ENCODE data around the gene USP8. TPM values are rescaled to one million over a fixed set of nuclear protein-coding genes. Genes with fewer than 3 reads are reported as not detected.

The USP8 gene
- polyA plus RNA-seq, 1 donor from 2014 or later: 31.8 TPM

GRCh38 chr15:50463423-50464358 lies 39.5 kb downstream of the USP8 start:
- no peak overlapping the region for H3K4me3 ChIP-seq (ENCODE audit: low read length)
- H3K27ac ChIP-seq (ENCODE audit: low read length): no peak overlapping the region
- TF ChIP-seq POLR2AphosphoS5 (IDR thresholded peaks at IDR 0.05) (no peak), CTCF (IDR thresholded peaks at IDR 0.05; ENCODE audit: poor library complexity, severe bottlenecking) (no peak), EZH2 (IDR thresholded peaks at IDR 0.05; ENCODE audit: borderline replicate concordance, insufficient read depth, low read length, poor library complexity, severe bottlenecking) (no peak), RAD21 (conservative IDR thresholded peaks at IDR 0.05) (no peak), REST (IDR thresholded peaks at IDR 0.05; ENCODE audit: borderline replicate concordance) (no peak), MXI1 (conservative IDR thresholded peaks at IDR 0.05; ENCODE audit: poor library complexity, severe bottlenecking) (no peak), SMC3 (conservative IDR thresholded peaks at IDR 0.05; ENCODE audit: poor library complexity) (no peak), TAF1 (IDR thresholded peaks at IDR 0.05; ENCODE audit: low read depth) (no peak), EP300 (conservative IDR thresholded peaks at IDR 0.05; ENCODE audit: poor library complexity, severe bottlenecking) (no peak)
- H2AFZ ChIP-seq (ENCODE audit: low read depth, low read length): no peak overlapping the region
- H3K27me3 ChIP-seq (ENCODE audit: insufficient read depth, low read depth, low read length): no peaks in the 10 kb centered on the region
- no peaks in the 10 kb centered on the region for H4K20me1 ChIP-seq (ENCODE audit: insufficient read depth)
- H3K9ac ChIP-seq (ENCODE audit: low read length): no peak overlapping the region
- H3K79me2 ChIP-seq (replicated peaks; ENCODE audit: insufficient read depth, low read length): no peaks in the 10 kb centered on the region
- peaks cover 5% of the 10 kb centered on the region for H3K36me3 ChIP-seq (ENCODE audit: insufficient read depth, low read length)
- no peaks in the 10 kb centered on the region for H3K9me3 ChIP-seq (ENCODE audit: low read length)
- H3K4me2 ChIP-seq (ENCODE audit: low read length): no peak overlapping the region
- H3F3A ChIP-seq (ENCODE audit: insufficient read depth, low read length, poor library complexity, severe bottlenecking): no peaks in the 10 kb centered on the region
- no peaks in the 10 kb centered on the region for H3K9me2 ChIP-seq (ENCODE audit: insufficient read depth, low read length)

- no peaks in the 10 kb centered on the region for H3K27me3 ChIP-seq (ENCODE audit: insufficient read depth, low read depth, low read length)
- no peak overlapping the region for H3K4me3 ChIP-seq (ENCODE audit: low read length)
- H3K4me2 ChIP-seq (ENCODE audit: low read length): no peak overlapping the region
- H4K20me1 ChIP-seq (ENCODE audit: insufficient read depth): no peaks in the 10 kb centered on the region
- H3K79me2 ChIP-seq (replicated peaks; ENCODE audit: insufficient read depth, low read length): no peaks in the 10 kb centered on the region
- no peaks in the 10 kb centered on the region for H3K9me3 ChIP-seq (ENCODE audit: low read length)
- no peak overlapping the region for H3K27ac ChIP-seq (ENCODE audit: low read length)
- no peak overlapping the region for H3K9ac ChIP-seq (ENCODE audit: low read length)
- no peak for TF ChIP-seq EZH2 (IDR thresholded peaks at IDR 0.05; ENCODE audit: borderline replicate concordance, insufficient read depth, low read length, poor library complexity, severe bottlenecking)
- TF ChIP-seq REST (IDR thresholded peaks at IDR 0.05; ENCODE audit: borderline replicate concordance): no peak
- TF ChIP-seq TAF1 (IDR thresholded peaks at IDR 0.05; ENCODE audit: low read depth): no peak
- no peak for TF ChIP-seq EP300 (conservative IDR thresholded peaks at IDR 0.05; ENCODE audit: poor library complexity, severe bottlenecking)
- no peak for TF ChIP-seq MXI1 (conservative IDR thresholded peaks at IDR 0.05; ENCODE audit: poor library complexity, severe bottlenecking)
- TF ChIP-seq SMC3 (conservative IDR thresholded peaks at IDR 0.05; ENCODE audit: poor library complexity): no peak
- no peak for TF ChIP-seq CTCF (IDR thresholded peaks at IDR 0.05; ENCODE audit: poor library complexity, severe bottlenecking)
- no peak for TF ChIP-seq RAD21 (conservative IDR thresholded peaks at IDR 0.05)
- TF ChIP-seq POLR2AphosphoS5 (IDR thresholded peaks at IDR 0.05): no peak
- no peaks in the 10 kb centered on the region for H3F3A ChIP-seq (ENCODE audit: insufficient read depth, low read length, poor library complexity, severe bottlenecking)
- no peaks in the 10 kb centered on the region for H3K9me2 ChIP-seq (ENCODE audit: insufficient read depth, low read length)
- no peak overlapping the region for H2AFZ ChIP-seq (ENCODE audit: low read depth, low read length)
- no peaks in the 10 kb centered on the region for H3K36me3 ChIP-seq (ENCODE audit: insufficient read depth, low read length)
These were observed 46.9 kb downstream of the USP8 start for GRCh38 chr15:50471072-50471471.
